K562 treated with DMSO at 1 percent for 4 hours (cell line): ENCODE measurements around the gene OSBP. TPM values are rescaled to one million over a fixed set of nuclear protein-coding genes. Genes with fewer than 3 reads are reported as not detected.

Experiments used
- total RNA-seq: library from RNA; unstranded; fragments of 300-600 nt; gene quantifications from 2 replicates; pipeline ENCODE4 v1.2.3, GENCODE V29; 2022; ENCODE audit not compliant: insufficient read depth

OSBP gene
- 31.3 and 36.8 TPM in 2 replicates for total RNA-seq

GRCh38 chr11:59615637-59616395 lies at the start of gene OSBP:
Gene OSBP, minus strand, starts transcription at chr11:59615774. Its CDS starts 110 bp downstream, at chr11:59615664.

Other genes with a start within 250 kb of the OSBP start
- not detected in 2 replicates for gene OR5A2, start 189.4 kb downstream of the OSBP start, total RNA-seq
- not detected in 2 replicates for gene OR5A1, start 179.3 kb downstream of the OSBP start, total RNA-seq
- gene OR4D6, start 158.8 kb downstream of the OSBP start, total RNA-seq: not detected in 2 replicates
- gene OR4D10, start 142.5 kb downstream of the OSBP start, total RNA-seq: not detected in 2 replicates
- gene OR4D11, start 112.2 kb downstream of the OSBP start, total RNA-seq: not detected in 2 replicates
- not detected in 2 replicates for gene OR4D9, start 104.2 kb downstream of the OSBP start, total RNA-seq
- gene PATL1, start 53.3 kb upstream of the OSBP start, total RNA-seq: 22.5 and 25.2 TPM in 2 replicates
- not detected in 2 replicates for gene OR10V1, start 98.1 kb upstream of the OSBP start, total RNA-seq
- 88.8 and 100 TPM in 2 replicates for gene STX3, start 139.6 kb upstream of the OSBP start, total RNA-seq
- gene MRPL16, start 195.0 kb upstream of the OSBP start, total RNA-seq: 72.5 and 91.7 TPM in 2 replicates
- gene CBLIF, start 229.7 kb upstream of the OSBP start, total RNA-seq: not detected in 2 replicates